ENCODE data around the gene MYO7B. TPM values are rescaled to one million over a fixed set of nuclear protein-coding genes. Genes with fewer than 3 reads are reported as not detected.

MYO7B gene
- total and polyA plus RNA-seq, 2 donors (not counting 1 experiment from before 2014, with no cell fraction given): under 0.01 TPM; not detected in 1

- Histone ChIP-seq H3K9me3 (ENCODE audit: control insufficient read depth, insufficient read depth, low read depth, low read length) (no peaks in the 10 kb centered on the region), H2AFZ (ENCODE audit: low read length) (no peak overlapping the region), H3K79me2 (ENCODE audit: control insufficient read depth, insufficient read depth, low read length) (no peaks in the 10 kb centered on the region), H3K9ac (ENCODE audit: insufficient read depth, low read length) (no peak overlapping the region), H3K4me2 (ENCODE audit: extremely low read depth, insufficient read depth, low read length) (no peak overlapping the region), H3K27me3 (ENCODE audit: control insufficient read depth, insufficient read depth, low read length) (peaks cover 2% of the 10 kb centered on the region), H3K27ac (ENCODE audit: insufficient read depth, low read length) (no peak overlapping the region), H3K36me3 (ENCODE audit: control insufficient read depth, insufficient read depth, low read length) (no peaks in the 10 kb centered on the region), H4K20me1 (ENCODE audit: control insufficient read depth, extremely low read depth, insufficient read depth, low read length) (no peaks in the 10 kb centered on the region), H3K4me3 (replicated peaks in 1 of 4; ENCODE audit: control extremely low read depth in 1 of 4, insufficient read depth in 1 of 4, low read depth in 3 of 4, low read length in 4 of 4) (no peak overlapping the region), H3K4me1 (ENCODE audit: control insufficient read depth, extremely low read depth, insufficient read depth, low read length) (peaks cover 5% of the 10 kb centered on the region)
- TF ChIP-seq EZH2 (IDR thresholded peaks at IDR 0.05; ENCODE audit: low read length, missing control alignments) (no peak), CTCF (conservative IDR thresholded peaks at IDR 0.05 in 1 of 2, IDR thresholded peaks at IDR 0.05 in 1 of 2; ENCODE audit: low read depth in 1 of 2, low read length in 2 of 2) (no peak)
- no peak for DNase-seq (ENCODE audit: low read depth in 2 of 2)
Measured at GRCh38 chr2:127564429-127565260, 29.2 kb downstream of the MYO7B start.

GRCh38 chr2:127565261-127566138 lies 30.0 kb downstream of the MYO7B start:
- Histone ChIP-seq H3K27ac (ENCODE audit: insufficient read depth, low read length) (no peak overlapping the region), H3K9me3 (ENCODE audit: control insufficient read depth, insufficient read depth, low read depth, low read length) (no peaks in the 10 kb centered on the region), H3K4me1 (ENCODE audit: control insufficient read depth, extremely low read depth, insufficient read depth, low read length) (peaks cover 7% of the 10 kb centered on the region), H3K9ac (ENCODE audit: insufficient read depth, low read length) (no peak overlapping the region), H3K79me2 (ENCODE audit: control insufficient read depth, insufficient read depth, low read length) (no peaks in the 10 kb centered on the region), H3K4me2 (ENCODE audit: extremely low read depth, insufficient read depth, low read length) (no peak overlapping the region), H4K20me1 (ENCODE audit: control insufficient read depth, extremely low read depth, insufficient read depth, low read length) (no peaks in the 10 kb centered on the region), H3K27me3 (ENCODE audit: control insufficient read depth, insufficient read depth, low read length) (peaks cover 2% of the 10 kb centered on the region), H2AFZ (ENCODE audit: low read length) (no peak overlapping the region), H3K4me3 (replicated peaks in 1 of 4; ENCODE audit: control extremely low read depth in 1 of 4, insufficient read depth in 1 of 4, low read depth in 3 of 4, low read length in 4 of 4) (no peak overlapping the region), H3K36me3 (ENCODE audit: control insufficient read depth, insufficient read depth, low read length) (no peaks in the 10 kb centered on the region)
- no peak for TF ChIP-seq EZH2 (IDR thresholded peaks at IDR 0.05; ENCODE audit: low read length, missing control alignments)
- no peak for TF ChIP-seq CTCF (conservative IDR thresholded peaks at IDR 0.05 in 1 of 2, IDR thresholded peaks at IDR 0.05 in 1 of 2; ENCODE audit: low read depth in 1 of 2, low read length in 2 of 2)
- no peak for DNase-seq (ENCODE audit: low read depth in 2 of 2)

GRCh38 chr2:127566139-127566417 lies 30.6 kb downstream of the MYO7B start:
- Histone ChIP-seq H4K20me1 (ENCODE audit: control insufficient read depth, extremely low read depth, insufficient read depth, low read length) (no peaks in the 10 kb centered on the region), H3K4me2 (ENCODE audit: extremely low read depth, insufficient read depth, low read length) (no peak overlapping the region), H2AFZ (ENCODE audit: low read length) (no peak overlapping the region), H3K9ac (ENCODE audit: insufficient read depth, low read length) (no peak overlapping the region), H3K4me1 (ENCODE audit: control insufficient read depth, extremely low read depth, insufficient read depth, low read length) (peaks cover 7% of the 10 kb centered on the region), H3K4me3 (replicated peaks in 1 of 4; ENCODE audit: control extremely low read depth in 1 of 4, insufficient read depth in 1 of 4, low read depth in 3 of 4, low read length in 4 of 4) (no peak overlapping the region), H3K27me3 (ENCODE audit: control insufficient read depth, insufficient read depth, low read length) (peaks cover 2% of the 10 kb centered on the region), H3K27ac (ENCODE audit: insufficient read depth, low read length) (no peak overlapping the region), H3K9me3 (ENCODE audit: control insufficient read depth, insufficient read depth, low read depth, low read length) (no peaks in the 10 kb centered on the region), H3K79me2 (ENCODE audit: control insufficient read depth, insufficient read depth, low read length) (no peaks in the 10 kb centered on the region), H3K36me3 (ENCODE audit: control insufficient read depth, insufficient read depth, low read length) (no peaks in the 10 kb centered on the region)
- no peak for TF ChIP-seq CTCF (conservative IDR thresholded peaks at IDR 0.05 in 1 of 2, IDR thresholded peaks at IDR 0.05 in 1 of 2; ENCODE audit: low read depth in 1 of 2, low read length in 2 of 2)
- no peak for TF ChIP-seq EZH2 (IDR thresholded peaks at IDR 0.05; ENCODE audit: low read length, missing control alignments)
- DNase-seq (ENCODE audit: low read depth in 2 of 2): no peak
